T47D (cell line): ENCODE results near the gene MEGF11.
A peak's percentile ranks its signal among the peaks of the same experiment; 100 is the strongest.
"Not testable (repeated sequence)": the region's sequence is repeated elsewhere in the genome, so short reads cannot be mapped to it uniquely, and the experiment has no call there.

ENCODE experiments used
- DNase-seq, 2 experiments: peaks; one replicate each; pipeline versions ENCODE4 v3.0.0 to v3.0.0-alpha.2; 2011 to 2012; ENCODE audit warnings: low read depth in 1 of 2, low spot score in 1 of 2
- JUND ChIP-seq: IDR thresholded peaks from 2 replicates; pipeline ENCODE4 v1.6.1; 2012; ENCODE audit warnings: low read depth
- in situ Hi-C: cut with HindIII; loops from 2 replicates; pipeline ENCODE4 v1.10.0; 2016; ENCODE audit warnings: low sequenced_read_pairs, low pct_unique_long_range_greater_than_20kb

The MEGF11 gene

DNA sequence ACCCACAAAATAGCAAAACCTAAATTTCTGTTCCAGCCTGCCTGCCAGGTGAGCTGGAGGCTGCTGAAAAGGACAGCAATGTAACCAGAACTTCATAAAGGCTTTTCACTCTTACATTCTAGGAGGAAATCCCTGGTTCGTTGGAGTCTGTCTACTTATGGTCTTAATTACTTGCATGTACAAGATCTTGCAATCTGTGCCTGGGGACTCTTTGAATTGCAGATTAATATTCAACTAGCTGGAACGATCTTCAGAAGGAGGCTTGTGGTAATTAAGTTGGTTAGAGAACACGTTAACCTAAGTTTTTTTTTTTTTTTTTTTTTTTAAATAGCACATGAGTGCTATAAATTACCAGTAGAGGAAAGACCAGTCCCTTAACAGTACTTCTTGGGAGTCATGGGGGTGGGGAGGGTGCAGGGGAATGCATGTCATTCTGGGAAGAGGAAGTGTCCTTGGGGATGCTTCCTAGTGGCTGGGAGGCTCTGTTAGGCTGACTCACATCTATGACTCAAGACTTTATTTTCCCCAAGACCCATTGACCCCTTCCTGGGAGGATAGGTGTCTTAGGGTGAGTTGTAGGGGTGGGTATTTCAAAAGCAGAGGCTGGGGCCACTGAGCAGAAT, 244.5 kb downstream of the MEGF11 start:
- in situ Hi-C loops, result no loop called here
- TF ChIP-seq JUND, result no peak
- DNase-seq, result no peak

DNA sequence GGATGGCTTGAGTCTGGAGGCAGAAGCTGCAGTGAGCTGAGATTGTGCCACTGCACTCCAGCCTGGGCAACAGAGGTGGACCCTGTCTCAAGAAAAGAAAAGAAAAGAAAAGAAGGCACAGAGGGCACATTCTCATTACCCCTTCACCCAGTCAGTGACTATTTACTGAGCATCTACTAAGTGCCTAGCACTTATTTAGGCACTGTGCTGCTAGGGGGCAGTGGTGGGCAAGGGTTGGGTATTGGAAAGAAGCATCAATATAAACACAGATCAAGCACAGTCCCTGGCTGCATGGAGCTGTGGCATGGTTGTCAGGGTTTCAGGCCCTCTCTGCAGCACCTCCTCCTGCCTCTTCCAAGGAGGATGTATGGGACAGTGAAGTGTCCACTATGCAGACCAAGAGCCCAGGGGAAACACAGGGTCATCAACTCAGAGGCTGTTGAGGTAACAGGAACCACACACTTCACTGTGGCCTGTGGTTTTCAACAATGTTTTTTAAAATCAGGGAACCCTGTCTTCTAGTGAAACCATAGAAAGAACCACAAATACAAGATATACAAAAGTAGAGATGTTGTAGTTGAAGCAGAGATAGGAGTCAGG, 245.8 kb downstream of the MEGF11 start:
- no peak for TF ChIP-seq JUND
- DNase-seq, result no peak
- in situ Hi-C loops, result no loop called here

DNA sequence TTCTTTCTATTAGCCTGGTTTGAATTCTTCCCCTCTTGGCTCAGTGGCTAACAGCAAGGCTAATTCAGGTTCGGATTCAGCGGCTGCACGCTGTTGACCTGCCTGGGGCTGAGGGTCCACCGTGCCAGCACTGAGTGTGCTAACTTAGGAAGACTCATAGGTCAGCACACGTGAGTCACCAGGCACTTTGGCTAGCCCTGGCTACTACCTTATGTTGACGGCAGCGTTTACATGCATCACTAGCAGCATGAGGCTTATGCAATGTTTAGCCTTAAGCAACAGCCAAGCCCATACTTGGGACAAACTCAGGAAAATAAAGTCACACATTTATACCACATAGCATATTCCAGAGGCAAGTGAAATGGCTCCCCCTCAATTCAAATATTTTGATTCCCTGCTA, 246.6 kb downstream of the MEGF11 start:
- DNase-seq, result no peak
- in situ Hi-C loops, result no loop called here

DNA sequence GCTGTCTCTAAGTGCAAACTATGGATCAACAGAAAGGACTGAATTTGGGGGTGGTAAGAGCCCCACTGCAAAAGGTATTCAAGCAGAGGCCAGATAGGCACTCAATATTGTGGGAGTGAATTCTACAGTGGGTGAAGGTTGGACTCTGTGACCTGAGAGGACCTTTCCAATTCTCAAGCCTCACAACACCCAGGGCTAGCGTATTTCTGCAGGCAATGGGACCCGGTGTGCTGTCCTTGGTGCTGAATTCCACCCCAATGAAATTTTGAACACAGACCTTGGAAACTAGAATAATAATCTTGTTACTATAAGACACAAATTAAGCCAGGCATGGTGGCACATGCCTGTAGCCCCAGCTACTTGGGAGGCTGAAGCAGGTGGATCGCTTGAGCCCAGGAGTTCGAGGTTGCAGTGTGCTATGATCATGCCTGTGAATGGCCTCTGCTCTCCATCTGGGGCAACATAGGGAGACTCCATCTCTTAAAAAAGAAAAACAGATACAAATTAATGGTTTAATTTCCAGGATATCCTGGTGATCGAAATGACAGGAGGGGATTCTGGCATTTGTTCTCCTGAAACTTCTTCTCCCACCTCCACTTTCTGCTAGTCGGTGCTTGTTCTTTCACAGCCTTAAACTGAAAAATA, 248.8 kb downstream of the MEGF11 start:
- DNase-seq, result peak; percentile 68 to 72
- no peak for TF ChIP-seq JUND
- in situ Hi-C loops, result no loop called here

More for the DNA sequence above, 246.6 kb downstream of the MEGF11 start:
- TF ChIP-seq JUND, result no peak

DNA sequence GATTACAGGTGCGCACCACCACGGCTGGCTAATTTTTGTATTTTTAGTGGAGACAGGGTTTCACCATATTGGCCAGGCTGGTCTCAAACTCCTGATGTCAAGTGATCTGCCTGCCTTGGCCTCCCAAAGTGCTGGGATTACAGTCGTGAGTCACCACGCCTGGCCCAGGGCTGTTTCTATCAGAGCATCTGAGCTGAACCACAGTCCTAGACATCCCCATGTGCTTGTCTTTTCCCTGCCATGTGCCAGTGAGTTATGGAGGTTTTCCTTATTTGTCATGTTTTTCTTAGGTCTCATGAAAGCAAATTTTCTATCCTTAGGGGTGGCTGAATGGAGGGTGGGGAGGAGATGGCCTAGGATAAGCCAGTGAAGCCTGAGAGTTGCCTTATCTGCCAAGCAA, 250.4 kb downstream of the MEGF11 start:
- DNase-seq, in situ Hi-C loops: not testable (repeated sequence)

DNA sequence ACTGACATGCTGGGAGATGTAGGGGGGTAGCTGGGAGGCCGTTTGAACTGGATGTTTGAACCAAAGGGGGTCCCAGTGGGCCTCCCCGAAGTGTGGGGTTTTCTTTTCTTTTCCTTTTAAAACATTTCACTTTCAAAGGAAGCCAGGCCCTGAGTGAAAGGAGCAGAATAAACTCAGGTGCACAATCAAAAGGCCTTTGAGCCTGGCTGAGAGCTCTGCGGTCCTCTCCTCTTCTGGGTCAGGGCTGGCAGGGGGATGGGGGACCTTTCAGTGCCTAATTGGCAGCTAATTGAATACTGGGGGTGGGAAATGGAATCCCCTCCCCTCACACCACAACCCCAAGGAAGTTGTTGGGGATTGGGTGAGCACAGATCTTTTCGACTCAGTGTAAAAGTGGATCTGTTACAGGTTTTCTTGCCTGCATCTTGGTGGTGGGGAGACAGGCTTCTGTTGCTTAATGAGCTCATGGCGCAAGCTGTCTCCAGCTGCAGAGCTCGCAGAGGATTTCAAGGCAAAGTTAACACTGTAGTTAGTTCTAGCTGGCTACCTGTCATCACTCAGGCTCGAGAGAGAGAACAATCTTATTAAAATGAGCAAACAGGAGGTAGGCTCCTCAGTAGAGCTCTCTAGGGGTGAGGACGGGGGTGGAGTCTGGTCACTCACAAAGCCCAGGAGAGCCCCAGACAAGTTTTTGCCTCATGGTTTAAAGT, 251.7 kb downstream of the MEGF11 start:
- in situ Hi-C loops, result no loop called here
- TF ChIP-seq JUND, result no peak

DNA sequence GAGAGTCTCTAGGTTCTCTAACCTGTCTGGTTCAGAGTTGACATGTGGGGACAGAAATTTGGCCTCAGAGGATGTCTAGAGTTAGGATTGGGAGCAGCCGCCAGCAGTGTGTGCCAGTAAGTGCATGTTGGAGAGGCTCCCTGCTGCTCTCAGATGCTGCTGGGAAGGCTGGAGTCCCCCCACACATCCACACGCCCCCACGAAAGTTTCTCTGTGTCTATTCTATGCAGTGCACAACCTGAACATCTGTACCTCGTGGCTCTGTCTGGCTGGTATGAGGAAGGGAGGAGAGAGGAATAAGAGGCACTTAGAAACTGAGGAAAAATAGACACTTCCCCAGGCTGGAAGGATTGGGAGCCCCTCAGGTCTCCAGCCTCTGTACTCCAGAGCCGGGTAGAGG, 252.5 kb downstream of the MEGF11 start:
- DNase-seq, result no peak
- in situ Hi-C loops, result no loop called here
- no peak for TF ChIP-seq JUND

More for the DNA sequence above, 251.7 kb downstream of the MEGF11 start:
- DNase-seq, result no peak

DNA sequence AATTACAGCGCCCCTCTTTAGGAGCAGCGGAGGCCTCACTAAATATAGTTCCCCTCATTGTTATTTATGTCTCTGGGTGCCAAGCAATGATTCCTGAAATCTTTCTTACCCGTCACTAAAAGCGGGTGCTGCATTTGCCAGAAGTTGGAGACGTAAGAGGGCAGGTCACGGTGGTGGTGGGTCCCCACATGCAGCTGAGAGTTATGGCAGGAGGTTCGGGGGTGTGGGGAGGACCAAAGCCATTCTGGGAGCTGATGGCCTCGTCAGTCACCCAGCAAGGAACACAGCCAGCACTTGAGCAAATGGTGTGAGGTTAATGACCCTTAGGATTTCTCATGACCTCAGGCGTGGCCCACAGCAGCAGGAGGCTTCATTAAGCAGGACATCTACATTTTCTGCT, 255.1 kb downstream of the MEGF11 start:
- no peak for DNase-seq
- no peak for TF ChIP-seq JUND
- in situ Hi-C loops, result no loop called here

DNA sequence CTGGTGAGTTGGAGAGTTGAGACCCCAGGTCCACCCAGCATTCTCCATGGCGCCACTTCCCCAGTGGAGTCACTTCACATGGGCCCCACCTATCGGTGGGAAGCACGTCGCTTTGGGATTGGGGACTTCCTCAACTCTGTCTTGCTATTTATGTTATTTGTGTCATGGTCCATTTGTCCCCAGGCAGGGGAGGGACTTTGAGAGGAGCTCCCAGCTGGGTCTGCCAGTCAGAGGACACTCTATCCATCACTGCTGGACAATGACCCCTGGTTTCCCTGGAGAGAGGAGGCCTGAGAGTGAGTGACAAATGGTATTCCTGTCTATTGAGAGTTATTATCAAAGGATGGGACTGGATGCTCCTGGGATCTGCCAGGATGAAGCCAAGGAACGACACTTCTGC, 256.6 kb downstream of the MEGF11 start:
- in situ Hi-C loops, result no loop called here
- no peak for DNase-seq
- no peak for TF ChIP-seq JUND

DNA sequence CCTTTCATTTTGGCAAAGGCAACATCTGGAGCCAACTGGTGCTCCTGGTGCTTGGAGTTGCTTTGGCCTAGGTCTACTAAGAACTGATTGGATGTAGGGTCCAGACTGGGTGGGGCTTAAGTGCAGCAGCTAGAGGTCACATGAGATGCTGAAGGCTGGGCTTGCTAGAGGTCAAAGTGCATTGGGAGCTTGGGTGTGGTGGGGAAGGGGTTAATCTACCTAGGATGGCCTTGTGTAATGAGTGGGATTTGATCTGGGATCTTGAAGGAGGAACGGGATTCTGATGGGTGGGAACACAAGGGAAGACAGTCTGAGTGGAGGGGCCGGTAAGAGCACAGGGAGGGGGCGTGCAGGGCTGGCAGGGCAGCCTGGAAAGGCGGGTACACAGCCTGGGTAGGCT, 258.7 kb downstream of the MEGF11 start:
- in situ Hi-C loops, result no loop called here
- no peak for DNase-seq
- TF ChIP-seq JUND, result no peak

DNA sequence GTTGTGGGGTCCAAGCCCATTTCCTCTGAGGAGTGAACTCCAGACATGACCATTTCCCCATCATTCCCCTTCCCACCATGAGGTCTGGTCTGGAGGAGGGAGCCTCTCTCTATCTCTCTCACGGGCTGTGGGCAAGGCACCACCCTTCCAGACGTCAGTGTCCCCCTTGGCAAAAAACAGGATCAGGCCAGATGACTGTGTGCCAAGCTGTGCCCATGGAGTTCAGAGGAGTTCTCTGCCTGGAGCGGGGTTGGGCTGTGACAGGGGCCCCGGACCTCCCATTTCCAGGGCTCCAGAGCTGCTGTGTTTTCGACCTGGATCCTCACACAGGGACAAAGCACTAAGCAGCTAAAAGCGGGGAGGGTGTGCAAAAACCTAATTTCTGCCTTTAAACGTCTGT, 259.8 kb downstream of the MEGF11 start:
- TF ChIP-seq JUND, result no peak
- in situ Hi-C loops, result no loop called here
- no peak for DNase-seq

DNA sequence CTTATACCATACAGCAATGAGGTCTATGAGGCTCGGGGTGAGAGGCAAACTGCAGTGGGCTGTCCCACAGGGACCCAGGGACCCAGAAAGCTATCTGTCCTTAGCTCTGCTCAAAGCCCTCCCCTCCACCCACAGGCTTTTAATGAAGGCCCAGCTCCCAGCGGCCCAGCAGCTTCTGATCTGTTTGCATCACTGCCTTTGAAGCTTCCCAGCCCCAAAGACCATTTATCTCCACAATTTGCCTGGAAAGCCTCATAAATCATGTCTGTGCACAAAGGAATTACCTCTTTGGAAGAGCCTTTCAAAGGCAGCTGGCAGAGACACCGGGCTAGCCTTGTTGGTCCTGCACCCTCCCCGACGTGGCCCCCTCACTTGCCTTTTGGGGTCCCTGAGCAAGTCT, 260.3 kb downstream of the MEGF11 start:
- no peak for TF ChIP-seq JUND
- in situ Hi-C loops, result no loop called here
- no peak for DNase-seq
